Activated naive CD8-positive, alpha-beta T cell (primary cell): Measurements from ENCODE around the gene LYZL2.
"Not testable (repeated sequence)": the region's sequence is repeated elsewhere in the genome, so short reads cannot be mapped to it uniquely, and the experiment has no call there.

Experiments
- H3K27ac Mint-ChIP-seq: one replicate; pipeline ENCODE4 v1.8.0; 2021; ENCODE audit warnings: mixed read lengths
- H3K27me3 Mint-ChIP-seq: one replicate; pipeline ENCODE4 v1.8.0; 2021; ENCODE audit warnings: mixed read lengths
- H3K36me3 Mint-ChIP-seq: one replicate; pipeline ENCODE4 v1.8.0; 2021; ENCODE audit warnings: mixed read lengths
- H3K4me1 Mint-ChIP-seq: one replicate; pipeline ENCODE4 v1.8.0; 2021; ENCODE audit warnings: low read depth, mixed read lengths
- H3K4me3 Mint-ChIP-seq: one replicate; pipeline ENCODE4 v1.8.0; 2021; ENCODE audit warnings: mild to moderate bottlenecking, mixed read lengths
- H3K9me3 Mint-ChIP-seq: one replicate; pipeline ENCODE4 v1.8.0; 2021; ENCODE audit warnings: low read depth, mixed read lengths

The LYZL2 gene

DNA sequence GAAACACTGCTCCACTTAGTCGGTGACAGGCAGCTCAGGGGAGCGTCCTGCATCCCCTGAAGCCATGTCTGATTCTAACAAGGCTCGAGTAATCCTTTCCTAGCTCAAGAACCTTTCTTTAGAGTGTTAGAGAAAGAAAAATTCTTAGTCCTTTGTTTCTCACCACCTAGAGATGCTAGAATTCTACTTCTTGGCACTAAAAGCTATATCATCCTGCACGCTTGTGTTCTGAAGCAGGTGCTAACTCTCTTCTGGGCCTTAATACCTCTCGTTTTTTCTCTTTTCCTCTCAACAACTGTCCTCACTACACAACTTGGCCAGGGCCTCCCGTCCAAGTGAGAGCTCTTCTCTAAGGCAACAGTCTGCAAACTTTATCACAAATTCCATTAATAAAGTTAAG lies at the start of gene LYZL2:
Gene LYZL2 (minus strand): TSS at position 101 of the 400 bp plus-strand sequence. CDS start 2,838 bp downstream, outside the sequence.
- Mint-ChIP-seq H3K36me3 (no peaks in the 10 kb centered on the region), H3K4me1 (no peaks in the 10 kb centered on the region), H3K4me3 (no peak within 1 kb of the TSS), H3K9me3 (no peaks in the 10 kb centered on the region), H3K27me3 (peaks cover 7% of the 10 kb centered on the region), H3K27ac (no peak within 1 kb of the TSS)

- H3K4me3 Mint-ChIP-seq, H3K4me1 Mint-ChIP-seq, H3K27me3 Mint-ChIP-seq: not testable (repeated sequence)
Measured at GRCh38 chr10:30677616-30678015, 48.1 kb upstream of the LYZL2 start.

DNA sequence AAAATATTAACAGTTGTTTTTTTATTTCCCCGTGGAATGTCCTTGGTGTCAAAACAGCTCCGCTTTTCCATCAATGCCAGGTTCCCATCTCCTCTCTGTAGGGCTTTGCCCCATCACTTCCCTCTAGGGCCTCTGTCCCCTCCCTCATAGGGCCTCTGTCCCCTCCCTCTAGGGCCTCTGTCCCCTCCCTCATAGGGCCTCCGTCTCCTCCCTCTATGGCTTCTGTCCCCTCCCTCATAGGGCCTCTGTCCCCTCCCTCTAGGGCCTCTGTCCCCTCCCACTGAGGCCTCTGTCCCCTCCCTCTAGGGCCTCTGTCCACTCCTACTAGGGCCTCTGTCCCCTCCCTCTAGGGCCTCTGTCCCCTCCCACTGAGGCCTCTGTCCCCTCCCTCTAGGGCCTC lies 47.6 kb upstream of the LYZL2 start:
- H3K36me3 Mint-ChIP-seq, H3K27me3 Mint-ChIP-seq, H3K27ac Mint-ChIP-seq, H3K4me3 Mint-ChIP-seq, H3K9me3 Mint-ChIP-seq, H3K4me1 Mint-ChIP-seq: not testable (repeated sequence)

More at GRCh38 chr10:30677616-30678015, 48.1 kb upstream of the LYZL2 start:
- H3K36me3 Mint-ChIP-seq, H3K27ac Mint-ChIP-seq, H3K9me3 Mint-ChIP-seq: not testable (repeated sequence)

- H3K36me3 Mint-ChIP-seq = no peaks in the 10 kb centered on the region
- no peak overlapping the region for H3K27ac Mint-ChIP-seq
- peaks cover 4% of the 10 kb centered on the region for H3K9me3 Mint-ChIP-seq
- H3K4me3 Mint-ChIP-seq = no peak overlapping the region
- H3K27me3 Mint-ChIP-seq = peaks cover 5% of the 10 kb centered on the region
- H3K4me1 Mint-ChIP-seq = peaks cover 3% of the 10 kb centered on the region
Measured at GRCh38 chr10:30675791-30676718, 46.5 kb upstream of the LYZL2 start.

DNA sequence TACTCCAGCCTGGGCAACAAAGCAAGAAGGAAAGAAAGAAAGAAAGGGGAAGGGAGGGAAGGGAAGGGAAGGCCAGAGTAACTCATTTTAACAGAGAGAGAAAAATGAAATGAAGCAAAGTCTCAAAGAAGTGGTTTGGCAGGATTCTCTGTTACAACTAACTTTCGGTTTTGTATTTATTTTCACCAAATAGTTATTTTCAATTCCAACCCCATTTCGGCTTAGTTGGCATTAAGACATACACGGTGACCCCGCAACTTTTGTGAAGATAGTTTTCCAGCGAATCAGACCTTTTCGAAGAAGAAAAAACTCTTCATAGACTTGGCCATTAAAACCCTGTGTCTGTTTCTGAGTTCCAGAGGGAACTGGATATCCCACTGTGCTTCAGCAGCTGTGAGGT lies 45.2 kb upstream of the LYZL2 start:
- no peak overlapping the region for H3K27ac Mint-ChIP-seq
- H3K4me1 Mint-ChIP-seq = peaks cover 7% of the 10 kb centered on the region
- H3K9me3 Mint-ChIP-seq = no peaks in the 10 kb centered on the region
- H3K36me3 Mint-ChIP-seq = no peaks in the 10 kb centered on the region
- no peak overlapping the region for H3K4me3 Mint-ChIP-seq
- peaks cover 9% of the 10 kb centered on the region for H3K27me3 Mint-ChIP-seq

GRCh38 chr10:30673262-30673661 lies 43.7 kb upstream of the LYZL2 start:
- H3K27ac Mint-ChIP-seq, H3K36me3 Mint-ChIP-seq, H3K4me1 Mint-ChIP-seq, H3K9me3 Mint-ChIP-seq, H3K4me3 Mint-ChIP-seq: not testable (repeated sequence)
- peaks cover 11% of the 10 kb centered on the region for H3K27me3 Mint-ChIP-seq

DNA sequence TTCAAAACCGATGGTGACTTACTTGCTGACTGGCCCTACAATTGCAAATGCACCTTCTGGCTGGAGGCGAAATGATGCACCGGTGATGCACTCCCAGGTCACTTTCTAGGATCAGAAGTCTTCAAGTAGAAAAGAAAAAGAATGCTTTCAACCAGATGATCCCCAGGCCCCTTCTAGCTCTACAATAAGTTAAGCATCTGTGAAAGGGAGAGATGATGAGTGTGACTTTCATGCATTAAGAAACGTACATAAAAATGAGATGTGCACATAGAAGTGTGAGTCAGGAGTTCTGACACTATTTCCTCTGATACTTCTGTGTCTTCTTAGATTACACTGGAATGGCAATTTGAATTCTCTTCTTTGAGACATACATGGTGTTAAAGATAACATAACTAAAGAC lies 42.8 kb upstream of the LYZL2 start:
- not testable (repeated sequence) for H3K36me3 Mint-ChIP-seq, H3K4me3 Mint-ChIP-seq, H3K9me3 Mint-ChIP-seq, H3K27ac Mint-ChIP-seq, H3K4me1 Mint-ChIP-seq
- H3K27me3 Mint-ChIP-seq = peaks cover 11% of the 10 kb centered on the region

GRCh38 chr10:30671026-30671616 lies 41.6 kb upstream of the LYZL2 start:
- H3K4me3 Mint-ChIP-seq = peak overlapping the region; percentile 63
- H3K36me3 Mint-ChIP-seq = no peaks in the 10 kb centered on the region
- H3K4me1 Mint-ChIP-seq = peaks cover 7% of the 10 kb centered on the region
- H3K27me3 Mint-ChIP-seq = peaks cover 11% of the 10 kb centered on the region
- H3K9me3 Mint-ChIP-seq = no peaks in the 10 kb centered on the region
- H3K27ac Mint-ChIP-seq = no peak overlapping the region

DNA sequence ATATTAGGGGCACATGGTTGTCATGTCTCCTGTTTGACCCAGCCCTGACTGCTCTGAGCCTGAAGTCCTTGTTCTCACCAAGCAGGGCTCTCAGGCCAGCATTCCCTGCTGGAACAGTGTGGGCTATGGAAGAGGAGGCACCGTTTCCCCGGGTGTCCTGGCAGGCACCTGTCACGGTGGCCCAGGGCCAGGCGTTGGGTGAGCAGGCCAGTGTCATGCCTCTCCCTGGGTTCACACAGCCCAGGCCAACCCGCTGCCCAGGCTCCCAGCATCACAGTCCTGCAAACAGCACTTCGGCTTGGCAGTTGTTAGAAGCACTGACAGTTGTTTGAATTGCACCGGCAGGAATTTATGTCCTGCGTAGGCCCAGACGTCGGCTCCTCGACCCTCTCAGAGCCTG lies 38.4 kb upstream of the LYZL2 start:
- H3K27me3 Mint-ChIP-seq = peaks cover 17% of the 10 kb centered on the region
- not testable (repeated sequence) for H3K36me3 Mint-ChIP-seq, H3K9me3 Mint-ChIP-seq, H3K27ac Mint-ChIP-seq, H3K4me1 Mint-ChIP-seq, H3K4me3 Mint-ChIP-seq

GRCh38 chr10:30663403-30663802 lies 33.9 kb upstream of the LYZL2 start:
- H3K4me3 Mint-ChIP-seq, H3K4me1 Mint-ChIP-seq, H3K27ac Mint-ChIP-seq, H3K9me3 Mint-ChIP-seq, H3K27me3 Mint-ChIP-seq, H3K36me3 Mint-ChIP-seq: not testable (repeated sequence)

DNA sequence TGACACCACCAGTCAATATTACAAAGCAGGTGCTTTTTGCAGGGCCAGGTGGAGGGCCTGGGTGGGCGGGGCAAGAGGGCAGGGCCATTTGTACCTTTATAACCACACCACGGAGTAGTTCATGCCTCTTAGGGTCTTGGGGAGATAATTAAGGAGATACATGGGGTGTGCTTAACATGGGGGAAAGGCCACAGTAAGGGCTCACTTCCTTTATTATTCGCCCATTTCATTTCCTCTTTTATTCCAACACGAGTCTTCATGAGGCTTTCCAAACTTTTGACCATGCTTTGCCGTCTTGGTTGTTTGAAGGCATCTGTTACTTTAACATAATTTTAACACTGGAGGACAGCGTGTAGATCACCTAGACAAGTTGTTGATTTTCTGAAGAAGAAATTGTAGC lies 33.3 kb upstream of the LYZL2 start:
- Mint-ChIP-seq H3K4me3 (no peak overlapping the region), H3K4me1 (no peaks in the 10 kb centered on the region), H3K9me3 (no peaks in the 10 kb centered on the region), H3K36me3 (no peaks in the 10 kb centered on the region), H3K27ac (no peak overlapping the region), H3K27me3 (peaks cover 10% of the 10 kb centered on the region)

GRCh38 chr10:30660314-30660713 lies 30.8 kb upstream of the LYZL2 start:
- H3K27ac Mint-ChIP-seq, H3K9me3 Mint-ChIP-seq, H3K4me1 Mint-ChIP-seq, H3K36me3 Mint-ChIP-seq, H3K4me3 Mint-ChIP-seq: not testable (repeated sequence)
- peaks cover 22% of the 10 kb centered on the region for H3K27me3 Mint-ChIP-seq

DNA sequence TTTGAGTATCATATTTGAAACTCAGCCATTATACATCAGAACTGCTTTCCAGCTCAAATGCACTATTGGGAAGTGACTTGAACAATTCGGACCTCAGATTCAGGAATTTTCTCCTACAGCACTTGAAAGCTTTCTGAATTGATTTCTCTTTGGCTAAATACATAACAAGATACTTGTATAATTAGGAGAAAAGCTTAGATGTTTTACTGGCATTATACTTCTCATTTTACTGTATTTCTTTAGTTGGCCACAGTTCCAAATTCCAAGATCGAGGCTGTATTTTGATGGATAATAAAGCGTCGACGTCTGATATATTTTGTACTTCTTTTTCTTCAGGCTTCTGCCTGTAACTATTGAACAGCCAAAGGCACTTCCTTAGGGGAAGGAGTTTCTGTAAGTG lies 26.7 kb upstream of the LYZL2 start:
- Mint-ChIP-seq H3K27me3 (peaks cover 24% of the 10 kb centered on the region), H3K4me1 (no peaks in the 10 kb centered on the region), H3K9me3 (no peaks in the 10 kb centered on the region), H3K27ac (no peak overlapping the region), H3K4me3 (no peak overlapping the region), H3K36me3 (peaks cover 3% of the 10 kb centered on the region)

- not testable (repeated sequence) for H3K9me3 Mint-ChIP-seq, H3K4me1 Mint-ChIP-seq, H3K36me3 Mint-ChIP-seq, H3K4me3 Mint-ChIP-seq, H3K27ac Mint-ChIP-seq
- peaks cover 24% of the 10 kb centered on the region for H3K27me3 Mint-ChIP-seq
Measured at GRCh38 chr10:30655001-30655400, 25.4 kb upstream of the LYZL2 start.

GRCh38 chr10:30651470-30652397 lies 22.2 kb upstream of the LYZL2 start:
- H3K9me3 Mint-ChIP-seq, H3K27ac Mint-ChIP-seq, H3K4me1 Mint-ChIP-seq, H3K36me3 Mint-ChIP-seq, H3K4me3 Mint-ChIP-seq: not testable (repeated sequence)
- peaks cover 27% of the 10 kb centered on the region for H3K27me3 Mint-ChIP-seq
